Superior temporal gyrus (tissue), 1 donor: ENCODE results near the gene CALML5.

Experiments
- DNase-seq: peaks from one replicate; pipeline ENCODE4 v3.0.0-alpha.2; 2016; ENCODE audit errors: extremely low spot score

The CALML5 gene

GRCh38 chr10:5500910-5501309, 1.5 kb upstream of the CALML5 start:
- DNase-seq = no peak

- DNase-seq = no peak
Observed at GRCh38 chr10:5500162-5500670, 846 bp upstream of the CALML5 start.

- DNase-seq = no peak
Observed at GRCh38 chr10:5498791-5499492, 428 bp downstream of the CALML5 start.

- DNase-seq = no peak
Observed at GRCh38 chr10:5497948-5498730, 1.2 kb downstream of the CALML5 start.

GRCh38 chr10:5497289-5497688, 2.1 kb downstream of the CALML5 start:
- no peak for DNase-seq

GRCh38 chr10:5496261-5497250, 2.8 kb downstream of the CALML5 start:
- DNase-seq = no peak

GRCh38 chr10:5494611-5495010, 4.8 kb downstream of the CALML5 start:
- no peak for DNase-seq

- no peak for DNase-seq
Observed at GRCh38 chr10:5493691-5494090, 5.7 kb downstream of the CALML5 start.

- no peak for DNase-seq
Observed at GRCh38 chr10:5492929-5493576, 6.3 kb downstream of the CALML5 start.

- no peak for DNase-seq
Observed at GRCh38 chr10:5492322-5492855, 7.0 kb downstream of the CALML5 start.

GRCh38 chr10:5491477-5491876, 7.9 kb downstream of the CALML5 start:
- no peak for DNase-seq

- DNase-seq = no peak
Observed at GRCh38 chr10:5490698-5491464, 8.5 kb downstream of the CALML5 start.

- no peak for DNase-seq
Observed at GRCh38 chr10:5490032-5490431, 9.3 kb downstream of the CALML5 start.

- DNase-seq = no peak
Observed at GRCh38 chr10:5488272-5489161, 10.9 kb downstream of the CALML5 start.

- no peak for DNase-seq
Observed at GRCh38 chr10:5486853-5487235, 12.5 kb downstream of the CALML5 start.

- DNase-seq = no peak
Observed at GRCh38 chr10:5485948-5486852, 13.2 kb downstream of the CALML5 start.

- DNase-seq = no peak
Observed at GRCh38 chr10:5485290-5485689, 14.1 kb downstream of the CALML5 start.

GRCh38 chr10:5484205-5484604, 15.2 kb downstream of the CALML5 start:
- no peak for DNase-seq
